GM12878 (cell line): Measurements from ENCODE around the gene WWOX. TPM values are rescaled to one million over a fixed set of nuclear protein-coding genes. Genes with fewer than 3 reads are reported as not detected.

Source experiments
- ATAC-seq: fragments of 200-7000 bp; cut with Tn5 transposase; 3 replicates; pipeline ENCODE4 v1.9.1; 2020; ENCODE audit warnings: mild to moderate bottlenecking, moderate library complexity
- BruUV-seq: library from RNA; stranded (reverse); fragments of 400-500 nt; replicated peaks from 2 replicates; lab custom pipeline; 2021; lab: Mats Ljungman, UMichigan
- CTCF ChIA-PET: fragments of 300-600 bp; sonication (Branson Sonifier 250); formaldehyde crosslinking; extraction: SDS; loops from one replicate; lab custom pipeline; 2021; ENCODE audit warnings: inconsistent platforms; lab: Yijun Ruan, JAX
- POLR2A ChIA-PET: fragments of 350-600 bp; formaldehyde crosslinking; extraction: SDS; loops from one replicate; lab custom pipeline; 2021; ENCODE audit warnings: inconsistent platforms; lab: Charles Lee
- RAD21 ChIA-PET: fragments of 300-600 bp; sonication (Branson Sonifier 250); formaldehyde crosslinking; loops from one replicate; lab custom pipeline; 2023; ENCODE audit warnings: antibody characterized with exemption; ENCODE audit not compliant: unreplicated experiment; lab: Charles Lee
- SMC1A ChIA-PET: fragments of 300-600 bp; sonication (Branson Sonifier 250); formaldehyde crosslinking; loops from one replicate; lab custom pipeline; 2023; ENCODE audit not compliant: unreplicated experiment, uncharacterized antibody; lab: Charles Lee
- DNase-seq: peaks from one replicate; pipeline ENCODE4 v3.0.0-alpha.2; 2011; ENCODE audit warnings: low read depth, low spot score
- FAIRE-seq: peaks from 3 replicates; lab custom pipeline; 2011; peaks lifted over from hg19 to GRCh38; lab: Jason Lieb, UNC
- H2AFZ ChIP-seq: 2 replicates; pipeline ENCODE4 v1.6.0; 2011; ENCODE audit warnings: low read depth, low read length, control low read depth; ENCODE audit not compliant: control insufficient read depth
- H3K27ac ChIP-seq: 2 replicates; pipeline ENCODE4 v1.5.1; 2011; ENCODE audit warnings: control low read depth; ENCODE audit not compliant: control insufficient read depth, insufficient read depth
- H3K27me3 ChIP-seq, 2 experiments: replicated peaks in 1 of 2; 2 replicates each; pipeline versions ENCODE4 v1.6.0 to v1.6.1; 2011; ENCODE audit warnings: low read length in 1 of 2; ENCODE audit not compliant: control insufficient read depth in 2 of 2, insufficient read depth in 2 of 2
- H3K36me3 ChIP-seq, 2 experiments: 2 replicates each; pipeline ENCODE4 v1.5.1; 2011; ENCODE audit warnings: low read length in 1 of 2; ENCODE audit not compliant: control insufficient read depth in 2 of 2, insufficient read depth in 2 of 2
- H3K4me1 ChIP-seq: 2 replicates; pipeline ENCODE4 v1.6.1; 2011; ENCODE audit warnings: mild to moderate bottlenecking, low read length, moderate library complexity, mixed read lengths; ENCODE audit not compliant: control insufficient read depth, insufficient read depth
- H3K4me2 ChIP-seq: 2 replicates; pipeline ENCODE4 v1.6.0; 2011; ENCODE audit warnings: control low read depth; ENCODE audit not compliant: control insufficient read depth, insufficient read depth
- H3K4me3 ChIP-seq: fragments of 200-600 bp; sonication (generic); 2 replicates; pipeline ENCODE4 v1.5.1; 2016
- H3K79me2 ChIP-seq: 2 replicates; pipeline ENCODE4 v1.6.0; 2011; ENCODE audit warnings: low read length; ENCODE audit not compliant: control insufficient read depth, insufficient read depth
- H3K9ac ChIP-seq: 2 replicates; pipeline ENCODE4 v1.8.0; 2011; ENCODE audit warnings: low read length, control low read depth, mixed read lengths; ENCODE audit not compliant: control insufficient read depth, insufficient read depth
- H3K9me3 ChIP-seq: replicated peaks from 3 replicates; pipeline ENCODE4 v1.5.1; 2011; ENCODE audit warnings: mild to moderate bottlenecking, low read length; ENCODE audit not compliant: control insufficient read depth, insufficient read depth
- H4K20me1 ChIP-seq: 2 replicates; pipeline ENCODE4 v1.6.0; 2011; ENCODE audit not compliant: control insufficient read depth, insufficient read depth
- BCL11A ChIP-seq: IDR thresholded peaks from 2 replicates; pipeline ENCODE4 v1.6.1; 2011; ENCODE audit warnings: low read depth, low read length
- CBFB ChIP-seq: IDR thresholded peaks from 2 replicates; pipeline ENCODE4 v1.6.1; 2016; ENCODE audit warnings: antibody characterized with exemption, low read depth
- ELK1 ChIP-seq: IDR thresholded peaks from 2 replicates; pipeline ENCODE4 v1.6.1; 2012; ENCODE audit warnings: low read depth, low read length, improper control_type of control experiment
- MTA3 ChIP-seq: IDR thresholded peaks from 2 replicates; pipeline ENCODE4 v1.6.1; 2012; ENCODE audit warnings: low read length, inconsistent platforms, borderline replicate concordance
- POLR2A ChIP-seq: IDR thresholded peaks from 2 replicates; pipeline ENCODE4 v1.6.1; 2011; ENCODE audit warnings: low read depth, mild to moderate bottlenecking, low read length
- POLR2AphosphoS5 ChIP-seq: IDR thresholded peaks from 2 replicates; pipeline ENCODE4 v1.6.1; 2011; ENCODE audit warnings: mild to moderate bottlenecking, low read length, inconsistent platforms
- STAT1 ChIP-seq: fragments of 450-650 bp; conservative IDR thresholded peaks from 2 replicates; pipeline ENCODE4 v1.6.1; 2014; ENCODE audit warnings: antibody characterized with exemption, mild to moderate bottlenecking
- STAT3 ChIP-seq: IDR thresholded peaks from 2 replicates; pipeline ENCODE4 v1.6.1; 2011; ENCODE audit warnings: low read depth, low read length, improper control_type of control experiment
- YY1 ChIP-seq: IDR thresholded peaks from 2 replicates; pipeline ENCODE4 v1.6.1; 2011; ENCODE audit warnings: low read depth, mild to moderate bottlenecking, low read length
- ZNF384 ChIP-seq: IDR thresholded peaks from 2 replicates; pipeline ENCODE4 v1.6.1; 2012; ENCODE audit warnings: low read depth, mild to moderate bottlenecking, low read length, improper control_type of control experiment, borderline replicate concordance
- ZZZ3 ChIP-seq: IDR thresholded peaks from 2 replicates; pipeline ENCODE4 v1.6.1; 2011; ENCODE audit warnings: low read depth; ENCODE audit not compliant: control insufficient read depth, insufficient read length
- WGBS: methylation state at CpG from one replicate; pipeline ENCODE4 v1.1.6; 2016; ENCODE audit warnings: low lambda C conversion rate; ENCODE audit not compliant: insufficient replicate concordance, insufficient coverage; ENCODE audit errors: missing lambda C conversion rate; 5-methylcytosine and 5-hydroxymethylcytosine counted together
- in situ Hi-C: fragments of 300-500 bp; cut with MboI; formaldehyde crosslinking; loops from 9 replicates; pipeline ENCODE4 v1.14.3; 2018; ENCODE audit warnings: mixed read lengths
- intact Hi-C: fragments of 100-400 bp; cut with micrococcal nuclease; formaldehyde crosslinking; loops from one replicate; pipeline ENCODE4 v1.14.2; 2022; ENCODE audit not compliant: unreplicated experiment
- polyA plus RNA-seq, 11 experiments: library from polyadenylated mRNA; depleted of rRNA in 4 of 11; unstranded in 6 of 11; stranded (reverse) in 5 of 11; fragments of >200 nt; fragmentation: Nextera tagmentation in 4 of 11; fragmentation: Illumina TruSeq in 1 of 11; extraction: Ambion mirVana in 4 of 11; extraction: Trizol in 1 of 11; gene quantifications; 1 replicate in 1 of 11; 2 replicates in 10 of 11; pipeline versions ENCODE4 v1.2.1 to v1.2.3, GENCODE V29; 2011 to 2016; ENCODE audit warnings: inconsistent platforms in 2 of 11, missing spikeins in 2 of 11, low read depth in 1 of 11
- total RNA-seq, 4 experiments: library from RNA; depleted of rRNA in 3 of 4; stranded (reverse); fragments of >200 nt in 3 of 4; fragmentation: Illumina TruSeq in 1 of 4; extraction: Trizol in 1 of 4; gene quantifications; 2 replicates each; pipeline versions ENCODE4 v1.2.1 to v1.2.3, GENCODE V29; 2013 to 2021
- TF ChIP-seq, protein P1 (sequence below): IDR thresholded peaks from 2 replicates; pipeline ENCODE4 v1.6.1; 2011; ENCODE audit warnings: low read depth, mild to moderate bottlenecking, low read length, moderate library complexity, borderline replicate concordance; ENCODE audit errors: extremely low read depth

Gene WWOX
- total and polyA plus RNA-seq, 10 of the 15 experiments (the other 5 are each of a cell fraction or from before 2014, with no cell fraction given): 2.8 to 24.4 (median 17.8) TPM

DNA sequence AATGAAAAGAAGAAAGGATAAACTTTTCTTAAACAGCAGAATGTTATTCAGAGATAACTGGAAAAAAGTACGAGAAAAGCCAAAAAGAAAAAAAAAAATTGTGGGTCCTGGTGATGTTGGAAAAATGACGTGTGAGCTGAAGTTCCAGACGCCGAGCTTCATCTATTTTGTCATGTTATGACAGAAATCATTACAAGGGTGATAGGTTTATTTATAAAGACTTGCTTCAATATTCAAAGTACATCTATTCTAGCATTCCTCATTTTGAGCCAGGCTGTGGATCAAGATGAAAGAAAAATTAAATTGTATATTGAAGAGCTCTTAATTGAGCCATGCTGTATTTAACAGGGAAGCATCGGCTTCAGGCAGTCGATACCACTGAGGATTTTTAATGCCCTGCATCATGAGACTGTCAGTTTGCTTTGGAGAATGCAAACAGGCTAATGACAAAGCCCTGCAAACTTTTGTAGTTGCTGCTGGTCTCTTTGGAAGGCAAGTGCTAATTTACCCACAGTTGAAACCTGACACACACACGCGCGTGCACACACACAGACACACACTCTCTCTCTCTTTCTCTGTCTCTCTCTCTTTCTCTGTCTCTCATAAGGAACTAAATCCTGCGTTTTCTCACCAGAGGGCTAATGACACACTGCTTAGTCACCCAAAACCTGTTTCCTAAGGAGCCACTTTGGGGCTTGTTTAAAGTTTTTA lies 110.7 kb downstream of the WWOX start:
- Histone ChIP-seq H3K27ac (no peak overlapping the region), H3K4me1 (no peaks in the 10 kb centered on the region), H4K20me1 (no peaks in the 10 kb centered on the region), H3K79me2 (no peaks in the 10 kb centered on the region), H3K36me3 (no peaks in the 10 kb centered on the region), H3K4me2 (no peak overlapping the region), H3K27me3 (no peaks in the 10 kb centered on the region), H3K4me3 (no peak overlapping the region), H3K9me3 (no peaks in the 10 kb centered on the region), H3K9ac (no peak overlapping the region), H2AFZ (no peak overlapping the region)
- ChIA-PET CTCF (no interaction called here), RAD21 (no interaction called here), POLR2A (no interaction called here), SMC1A (interaction anchor here (1.1 kb wide), 1 partner anchor 67 kb away, joined by 3 read pairs; no protein-coding TSS in a partner anchor)
- BruUV-seq: no TSS peak
- WGBS: 73% methylated on average over 10 of the region's 10 CpGs
- TF ChIP-seq YY1 (no peak), CBFB (no peak), ZNF384 (no peak), ELK1 (no peak), MTA3 (no peak), STAT1 (no peak), ZZZ3 (no peak), POLR2AphosphoS5 (no peak), POLR2A (no peak), STAT3 (no peak), BCL11A (no peak)
- TF ChIP-seq, protein P1, sequence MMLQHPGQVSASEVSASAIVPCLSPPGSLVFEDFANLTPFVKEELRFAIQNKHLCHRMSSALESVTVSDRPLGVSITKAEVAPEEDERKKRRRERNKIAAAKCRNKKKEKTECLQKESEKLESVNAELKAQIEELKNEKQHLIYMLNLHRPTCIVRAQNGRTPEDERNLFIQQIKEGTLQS: no peak
- ATAC-seq (no peak), FAIRE-seq (no peak), DNase-seq (no peak)
- intact Hi-C loops (no loop called here), in situ Hi-C loops (no loop called here)
